Spleen (tissue), 11 donors: ENCODE measurements around the gene FERMT2. TPM values are rescaled to one million over a fixed set of nuclear protein-coding genes. Genes with fewer than 3 reads are reported as not detected.

ENCODE experiments used
- DNase-seq: peaks from one replicate; pipeline ENCODE4 v3.0.0-alpha.2; 2020
- H3K27ac ChIP-seq, 8 donors: fragments of 200-600 bp; sonication (generic) in 7 of 8; 1 replicate in 4 of 8; 2 replicates in 4 of 8; pipeline versions ENCODE4 v1.5.0 to v1.8.0; 2016 to 2021; ENCODE audit warnings: inconsistent platforms in 4 of 8, mild to moderate bottlenecking in 4 of 8, moderate library complexity in 1 of 8
- H3K27me3 ChIP-seq, 7 donors: fragments of 200-600 bp; sonication (generic) in 6 of 7; replicated peaks in 1 of 7; 1 replicate in 4 of 7; 2 replicates in 3 of 7; pipeline versions ENCODE4 v1.5.0 to v1.8.0; 2016 to 2021; ENCODE audit warnings: inconsistent platforms in 3 of 7, mild to moderate bottlenecking in 1 of 7
- H3K36me3 ChIP-seq, 6 donors: fragments of 200-600 bp; sonication (generic) in 5 of 6; 1 replicate in 4 of 6; 2 replicates in 2 of 6; pipeline versions ENCODE4 v1.5.0 to v1.8.0; 2016 to 2021; ENCODE audit warnings: inconsistent platforms in 2 of 6
- H3K4me1 ChIP-seq, 6 donors: fragments of 200-600 bp; sonication (generic) in 5 of 6; 1 replicate in 3 of 6; 2 replicates in 3 of 6; pipeline versions ENCODE4 v1.5.0 to v1.8.0; 2016 to 2021; ENCODE audit warnings: inconsistent platforms in 3 of 6
- H3K4me3 ChIP-seq, 8 donors: fragments of 200-600 bp; sonication (generic) in 7 of 8; 1 replicate in 4 of 8; 2 replicates in 4 of 8; pipeline versions ENCODE4 v1.5.0 to v1.8.0; 2016 to 2021; ENCODE audit warnings: inconsistent platforms in 4 of 8, mild to moderate bottlenecking in 4 of 8, moderate library complexity in 2 of 8
- H3K9me3 ChIP-seq, 8 donors: fragments of 200-600 bp; sonication (generic) in 7 of 8; 1 replicate in 4 of 8; 2 replicates in 4 of 8; pipeline versions ENCODE4 v1.5.0 to v1.8.0; 2016 to 2021; ENCODE audit warnings: inconsistent platforms in 4 of 8
- POLR2A ChIP-seq, 3 donors: fragments of 450-650 bp; IDR thresholded peaks; one replicate each; pipeline ENCODE4 v1.5.1; 2017; ENCODE audit warnings: antibody characterized with exemption in 3 of 3, mild to moderate bottlenecking in 1 of 3
- POLR2AphosphoS5 ChIP-seq, 3 donors: sonication (generic); formaldehyde crosslinking; IDR thresholded peaks; one replicate each; pipeline ENCODE4 v1.5.1; 2017; ENCODE audit warnings: antibody characterized with exemption in 3 of 3
- WGBS, 5 donors: extraction: QIAGEN DNeasy Blood & Tissue Kit in 3 of 5; methylation state at CpG; one replicate each; pipeline versions ENCODE4 v1.1.5 to v1.1.7; 2013 to 2018; 5-methylcytosine and 5-hydroxymethylcytosine counted together
- intact Hi-C: fragments of 100-400 bp; cut with DNase I; formaldehyde crosslinking; loops from one replicate; pipeline ENCODE4 v1.15.0; 2023; ENCODE audit warnings: low total_unique reads
- polyA plus RNA-seq, 3 donors: library from polyadenylated mRNA; stranded (reverse); fragments of 200-250 nt; gene quantifications; one replicate each; pipeline ENCODE4 v1.2.1, GENCODE V29; 2013
- total RNA-seq, 7 donors: library from RNA; depleted of rRNA in 3 of 7; stranded (reverse); fragments of >200 nt in 3 of 7; fragmentation: NEBNext Ultra II Directional in 4 of 7; extraction: Animal tissue kit (Norgen Biotek cat#: 25700) in 4 of 7; gene quantifications; one replicate each; pipeline versions ENCODE4 v1.1.0 to v1.2.1, GENCODE V29; 2016 to 2021
- TF ChIP-seq, protein P1 (sequence below), 11 experiments: fragments of 200-600 bp in 7 of 11; fragments of 450-650 bp in 4 of 11; sonication (generic) in 4 of 11; IDR thresholded peaks in 8 of 11; conservative IDR thresholded peaks in 3 of 11; 1 replicate in 7 of 11; 2 replicates in 4 of 11; pipeline versions ENCODE4 v1.4.0 to v1.8.0; 2016 to 2021; ENCODE audit warnings: antibody characterized with exemption in 11 of 11, inconsistent platforms in 4 of 11, mild to moderate bottlenecking in 1 of 11
- donor health status: healthy with polysubstance abuse.
- donor health status: DM: no; HTN: no; CAD: no; lungs with moderate emphysema.
- donor health status: DM: no; HTN: no; CAD: no.
- donor health status: Bipolar disorder and iron deficiency.
- donor health status: healthy.
- donor health status: DM: no; HTN: no; CAD: no.
- donor health status: DM: yes; HTN: yes; CAD: no.

The FERMT2 gene
- total and polyA plus RNA-seq, 10 donors: 10.5 to 94.5 (median 52.7) TPM

DNA sequence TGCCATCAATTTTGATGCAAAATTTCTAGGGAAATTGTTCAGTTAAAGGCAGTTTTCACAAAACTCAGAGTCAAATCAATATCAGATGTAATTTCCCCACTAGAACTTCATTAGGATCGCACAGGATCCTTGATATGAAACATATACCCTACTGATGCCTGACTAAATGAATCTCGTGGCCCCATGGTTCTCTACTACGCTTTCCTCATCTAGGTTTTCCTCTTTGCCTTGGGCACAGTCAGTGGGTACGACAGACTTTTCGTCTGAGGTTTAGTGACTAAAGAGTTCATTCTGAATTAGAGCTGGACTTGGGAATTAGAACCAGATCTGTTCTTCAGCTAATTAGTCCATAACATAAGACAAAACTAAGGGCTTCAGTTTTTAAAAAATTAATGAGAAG is 117.0 kb downstream of the FERMT2 start:
- H3K27me3 ChIP-seq: no peaks in the 10 kb centered on the region
- WGBS, 5 donors: 91 to 96% (median 95%) methylated on average over 5 of the region's 5 CpGs
- no peak for TF ChIP-seq POLR2AphosphoS5 (IDR thresholded peaks at IDR 0.05)

DNA sequence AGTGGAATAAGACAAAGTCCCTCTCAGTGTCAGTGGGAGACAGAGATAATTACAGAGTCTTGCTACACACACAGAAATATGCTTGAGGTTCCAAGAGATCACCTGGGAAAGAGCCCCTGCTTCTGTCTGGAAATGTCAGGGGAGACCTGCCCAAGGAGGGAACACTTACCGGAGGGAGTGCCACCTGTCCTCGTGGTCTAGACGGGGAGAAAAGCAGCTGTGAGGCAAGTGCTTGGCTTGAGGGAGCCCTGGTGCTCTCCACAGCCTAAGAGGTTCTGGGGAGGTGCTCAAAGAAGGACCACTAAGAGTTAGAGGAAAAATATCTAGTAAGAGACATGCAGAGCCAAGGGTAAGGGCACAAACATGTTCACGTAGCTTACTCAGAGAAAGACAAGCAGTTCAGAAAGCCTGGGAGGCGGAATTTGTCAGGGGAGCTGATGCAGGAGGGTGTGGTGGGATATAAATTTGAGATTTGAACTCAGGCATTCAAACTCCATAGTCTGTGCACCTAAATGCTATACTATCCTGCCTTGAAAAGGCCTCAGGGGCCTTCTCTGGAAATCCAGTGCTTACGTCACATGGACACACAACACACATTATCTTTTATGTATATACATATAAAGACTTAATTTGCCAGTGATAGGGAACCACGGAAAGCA is 121.2 kb downstream of the FERMT2 start:
- no peaks in the 10 kb centered on the region for H3K27me3 ChIP-seq
- no peak overlapping the region for H3K4me3 ChIP-seq
- H3K9me3 ChIP-seq: no peaks in the 10 kb centered on the region
- peaks cover 0 to 8% (median 4%) of the 10 kb centered on the region in 6 donors for H3K4me1 ChIP-seq
- H3K36me3 ChIP-seq: no peaks in the 10 kb centered on the region
- H3K27ac ChIP-seq: no peak overlapping the region
- TF ChIP-seq, protein P1, sequence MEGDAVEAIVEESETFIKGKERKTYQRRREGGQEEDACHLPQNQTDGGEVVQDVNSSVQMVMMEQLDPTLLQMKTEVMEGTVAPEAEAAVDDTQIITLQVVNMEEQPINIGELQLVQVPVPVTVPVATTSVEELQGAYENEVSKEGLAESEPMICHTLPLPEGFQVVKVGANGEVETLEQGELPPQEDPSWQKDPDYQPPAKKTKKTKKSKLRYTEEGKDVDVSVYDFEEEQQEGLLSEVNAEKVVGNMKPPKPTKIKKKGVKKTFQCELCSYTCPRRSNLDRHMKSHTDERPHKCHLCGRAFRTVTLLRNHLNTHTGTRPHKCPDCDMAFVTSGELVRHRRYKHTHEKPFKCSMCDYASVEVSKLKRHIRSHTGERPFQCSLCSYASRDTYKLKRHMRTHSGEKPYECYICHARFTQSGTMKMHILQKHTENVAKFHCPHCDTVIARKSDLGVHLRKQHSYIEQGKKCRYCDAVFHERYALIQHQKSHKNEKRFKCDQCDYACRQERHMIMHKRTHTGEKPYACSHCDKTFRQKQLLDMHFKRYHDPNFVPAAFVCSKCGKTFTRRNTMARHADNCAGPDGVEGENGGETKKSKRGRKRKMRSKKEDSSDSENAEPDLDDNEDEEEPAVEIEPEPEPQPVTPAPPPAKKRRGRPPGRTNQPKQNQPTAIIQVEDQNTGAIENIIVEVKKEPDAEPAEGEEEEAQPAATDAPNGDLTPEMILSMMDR (IDR thresholded peaks at IDR 0.05 in 8 of 11, conservative IDR thresholded peaks at IDR 0.05 in 3 of 11): no peak
- no peak for TF ChIP-seq POLR2A (IDR thresholded peaks at IDR 0.05)
- TF ChIP-seq POLR2AphosphoS5 (IDR thresholded peaks at IDR 0.05): no peak
- no peak for DNase-seq
- WGBS, 5 donors: 87 to 91% (median 88%) methylated on average over 7 of the region's 7 CpGs
- intact Hi-C loops: loop anchor here (10.0 kb wide), 2 partner anchors 225 to 465 kb away; no protein-coding TSS in a partner anchor

More for the DNA sequence above, 117.0 kb downstream of the FERMT2 start:
- Histone ChIP-seq H3K36me3 (no peaks in the 10 kb centered on the region), H3K27ac (no peak overlapping the region), H3K9me3 (no peaks in the 10 kb centered on the region), H3K4me1 (no peaks in the 10 kb centered on the region), H3K4me3 (no peak overlapping the region)
- DNase-seq: no peak
- intact Hi-C loops: no loop called here

DNA sequence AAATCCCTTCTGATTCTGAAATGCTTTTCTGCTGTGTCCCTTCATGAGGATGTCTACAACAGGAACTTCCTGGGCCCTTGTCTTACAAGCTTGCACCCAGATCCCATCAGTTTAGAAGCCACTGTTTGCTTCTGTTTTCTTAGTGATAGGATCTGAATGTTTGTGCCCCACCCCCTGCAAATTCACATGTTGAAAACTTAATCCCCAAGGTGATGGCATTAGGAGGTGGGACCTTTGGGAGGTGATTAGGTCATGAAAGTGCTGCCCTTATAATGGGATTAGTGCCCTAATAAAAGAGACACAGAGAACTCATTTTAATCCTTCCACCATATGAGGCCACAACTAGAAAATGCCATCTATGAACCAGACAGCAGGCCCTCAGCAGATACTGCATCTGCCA is 123.4 kb downstream of the FERMT2 start:
- no peaks in the 10 kb centered on the region for H3K9me3 ChIP-seq
- no peak overlapping the region for H3K4me3 ChIP-seq
- DNase-seq: no peak
- H3K27me3 ChIP-seq: peaks cover 0 to 10% (median 0%) of the 10 kb centered on the region in 7 donors
- no peak overlapping the region for H3K27ac ChIP-seq
- TF ChIP-seq, protein P1 (IDR thresholded peaks at IDR 0.05 in 8 of 11, conservative IDR thresholded peaks at IDR 0.05 in 3 of 11): no peak
- TF ChIP-seq POLR2A (IDR thresholded peaks at IDR 0.05): no peak
- TF ChIP-seq POLR2AphosphoS5 (IDR thresholded peaks at IDR 0.05): no peak
- H3K36me3 ChIP-seq: no peaks in the 10 kb centered on the region
- intact Hi-C loops: loop anchor here (10.0 kb wide), 2 partner anchors 227 to 467 kb away; no protein-coding TSS in a partner anchor
- peaks cover 0 to 19% (median 8%) of the 10 kb centered on the region in 6 donors for H3K4me1 ChIP-seq

DNA sequence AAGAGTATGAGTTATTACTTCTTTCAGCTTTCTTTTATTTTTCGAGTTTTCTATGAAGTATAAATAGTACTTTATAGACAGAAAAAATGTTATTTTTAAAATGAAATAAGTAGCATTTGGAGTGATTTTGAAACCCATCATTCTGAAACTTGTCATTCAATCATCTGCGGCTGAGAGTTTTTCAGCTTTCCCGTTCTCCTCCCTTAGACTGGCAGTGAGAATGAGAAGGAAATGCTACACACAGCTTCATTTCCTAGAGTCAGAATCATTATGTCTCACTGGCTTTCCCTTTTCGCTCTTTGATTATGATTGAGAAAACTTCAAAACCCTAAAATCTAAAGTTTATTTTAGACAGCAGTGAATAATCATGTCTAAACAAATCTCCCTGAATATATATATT is 125.8 kb downstream of the FERMT2 start:
- WGBS, 5 donors: 19 to 38% (median 21%) methylated on average over 4 of the region's 4 CpGs

More for the DNA sequence above, 125.8 kb downstream of the FERMT2 start:
- peaks cover 0 to 10% (median 0%) of the 10 kb centered on the region in 7 donors for H3K27me3 ChIP-seq
- no peak for DNase-seq
- TF ChIP-seq POLR2AphosphoS5 (IDR thresholded peaks at IDR 0.05) (no peak), POLR2A (IDR thresholded peaks at IDR 0.05) (no peak)
- TF ChIP-seq, protein P1 (IDR thresholded peaks at IDR 0.05 in 8 of 11, conservative IDR thresholded peaks at IDR 0.05 in 3 of 11): no peak
- H3K27ac ChIP-seq: no peak overlapping the region
- intact Hi-C loops: loop anchor here (10.0 kb wide), 2 partner anchors 230 to 470 kb away; no protein-coding TSS in a partner anchor
- H3K36me3 ChIP-seq: no peaks in the 10 kb centered on the region
- no peaks in the 10 kb centered on the region for H3K9me3 ChIP-seq
- peaks cover 0 to 19% (median 8%) of the 10 kb centered on the region in 6 donors for H3K4me1 ChIP-seq
- no peak overlapping the region for H3K4me3 ChIP-seq
